Kidney epithelial cell (primary cell): ENCODE results near the gene QRFP. TPM values are rescaled to one million over a fixed set of nuclear protein-coding genes. Genes with fewer than 3 reads are reported as not detected.

Experiments used
- DNase-seq: peaks from one replicate; pipeline ENCODE4 v3.0.0-alpha.2; 2010; ENCODE audit warnings: low read depth
- H3K27me3 ChIP-seq: 2 replicates; pipeline ENCODE4 v1.6.0; 2011; ENCODE audit warnings: low read length; ENCODE audit not compliant: control insufficient read depth, insufficient read depth
- H3K36me3 ChIP-seq: 2 replicates; pipeline ENCODE4 v1.5.1; 2011; ENCODE audit warnings: low read length; ENCODE audit not compliant: control insufficient read depth, insufficient read depth
- H3K4me3 ChIP-seq: 2 replicates; pipeline ENCODE4 v1.5.1; 2011; ENCODE audit warnings: low read depth, mild to moderate bottlenecking, control low read depth, low read length
- CTCF ChIP-seq: IDR thresholded peaks from 2 replicates; pipeline ENCODE4 v1.5.1; 2011; ENCODE audit warnings: mild to moderate bottlenecking, moderate library complexity, low read length, control low read depth, inconsistent platforms; ENCODE audit not compliant: insufficient read depth, poor library complexity, severe bottlenecking
- total RNA-seq: library from RNA; depleted of rRNA; stranded (reverse); fragments of >200 nt; gene quantifications from 2 replicates; pipeline ENCODE4 v1.2.3, GENCODE V29; 2015

QRFP gene
- total RNA-seq, 1 donor from 2014 or later, result not detected

GRCh38 chr9:130884542-130885483 lies 11.8 kb downstream of the QRFP start:
- TF ChIP-seq CTCF, result no peak
- Histone ChIP-seq H3K4me3 (no peak overlapping the region), H3K27me3 (no peaks in the 10 kb centered on the region), H3K36me3 (peaks cover 3% of the 10 kb centered on the region)
- no peak for DNase-seq

- TF ChIP-seq CTCF, result no peak
- peaks cover 3% of the 10 kb centered on the region for H3K36me3 ChIP-seq
- H3K27me3 ChIP-seq, result no peaks in the 10 kb centered on the region
- no peak for DNase-seq
- no peak overlapping the region for H3K4me3 ChIP-seq
Observed at GRCh38 chr9:130884111-130884531, 12.5 kb downstream of the QRFP start.

GRCh38 chr9:130883479-130883878 lies 13.1 kb downstream of the QRFP start:
- DNase-seq, result no peak
- H3K4me3 ChIP-seq, result no peak overlapping the region
- H3K36me3 ChIP-seq, result peaks cover 3% of the 10 kb centered on the region
- H3K27me3 ChIP-seq, result no peaks in the 10 kb centered on the region
- TF ChIP-seq CTCF, result no peak

GRCh38 chr9:130882696-130883225 lies 13.9 kb downstream of the QRFP start:
- TF ChIP-seq CTCF, result no peak
- DNase-seq, result no peak
- no peaks in the 10 kb centered on the region for H3K27me3 ChIP-seq
- H3K4me3 ChIP-seq, result no peak overlapping the region
- H3K36me3 ChIP-seq, result peaks cover 3% of the 10 kb centered on the region

- DNase-seq, result no peak
- TF ChIP-seq CTCF, result no peak
- Histone ChIP-seq H3K27me3 (no peaks in the 10 kb centered on the region), H3K36me3 (peaks cover 3% of the 10 kb centered on the region), H3K4me3 (no peak overlapping the region)
Observed at GRCh38 chr9:130881516-130881915, 15.1 kb downstream of the QRFP start.
